Activated T-helper 1 cell treated with anti-CD3 and anti-CD28 coated beads, Interleukin-2, amount 50 U/mL, for 16 hours (primary cell): ENCODE results near the gene IZUMO4.

Experiments used
- DNase-seq, 2 donors: peaks; one replicate each; pipeline ENCODE4 v3.0.0-alpha.2; 2020; ENCODE audit warnings: low read depth in 1 of 2, low spot score in 1 of 2

The IZUMO4 gene

DNA sequence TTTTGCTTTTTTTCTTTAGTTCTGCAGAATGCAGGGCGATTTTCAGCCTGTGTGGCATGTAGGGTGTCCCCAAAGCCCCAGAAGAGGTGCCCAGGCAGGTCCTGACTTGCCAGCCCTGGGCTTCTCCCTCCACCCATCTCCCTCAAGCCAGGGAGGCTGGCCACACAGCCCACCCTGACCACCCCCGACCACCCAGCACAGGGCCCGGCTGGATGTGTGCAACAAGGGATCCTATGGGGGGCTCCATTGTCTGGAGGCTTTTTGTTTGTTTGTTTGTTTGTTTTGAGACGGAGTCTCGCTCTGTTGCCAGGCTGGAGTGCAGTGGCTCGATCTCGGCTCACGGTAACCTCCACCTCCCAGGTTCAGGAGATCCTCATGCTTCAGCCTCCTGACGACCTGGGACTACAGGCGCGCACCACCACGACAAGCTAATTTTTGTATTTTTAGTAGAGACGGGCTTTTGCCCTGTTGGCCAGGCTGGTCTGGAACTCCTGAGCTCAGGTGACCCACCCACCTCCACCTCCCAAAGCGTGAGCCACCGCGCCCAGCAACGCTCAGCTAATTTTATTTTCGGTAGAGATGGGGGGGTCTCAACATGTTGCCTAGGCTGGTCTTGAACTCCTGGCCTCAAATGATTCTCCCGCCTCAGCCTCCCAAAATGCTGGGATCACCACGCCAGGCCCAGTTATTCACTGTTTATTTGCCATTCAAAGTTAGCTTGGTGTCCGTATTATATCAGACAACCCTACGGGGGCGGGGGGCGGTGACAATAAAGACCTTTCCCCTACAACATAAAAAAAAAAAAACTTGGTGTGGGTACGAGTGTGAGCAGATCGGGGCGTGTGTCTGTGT, 37.9 kb upstream of the IZUMO4 start:
- DNase-seq, result no peak

DNA sequence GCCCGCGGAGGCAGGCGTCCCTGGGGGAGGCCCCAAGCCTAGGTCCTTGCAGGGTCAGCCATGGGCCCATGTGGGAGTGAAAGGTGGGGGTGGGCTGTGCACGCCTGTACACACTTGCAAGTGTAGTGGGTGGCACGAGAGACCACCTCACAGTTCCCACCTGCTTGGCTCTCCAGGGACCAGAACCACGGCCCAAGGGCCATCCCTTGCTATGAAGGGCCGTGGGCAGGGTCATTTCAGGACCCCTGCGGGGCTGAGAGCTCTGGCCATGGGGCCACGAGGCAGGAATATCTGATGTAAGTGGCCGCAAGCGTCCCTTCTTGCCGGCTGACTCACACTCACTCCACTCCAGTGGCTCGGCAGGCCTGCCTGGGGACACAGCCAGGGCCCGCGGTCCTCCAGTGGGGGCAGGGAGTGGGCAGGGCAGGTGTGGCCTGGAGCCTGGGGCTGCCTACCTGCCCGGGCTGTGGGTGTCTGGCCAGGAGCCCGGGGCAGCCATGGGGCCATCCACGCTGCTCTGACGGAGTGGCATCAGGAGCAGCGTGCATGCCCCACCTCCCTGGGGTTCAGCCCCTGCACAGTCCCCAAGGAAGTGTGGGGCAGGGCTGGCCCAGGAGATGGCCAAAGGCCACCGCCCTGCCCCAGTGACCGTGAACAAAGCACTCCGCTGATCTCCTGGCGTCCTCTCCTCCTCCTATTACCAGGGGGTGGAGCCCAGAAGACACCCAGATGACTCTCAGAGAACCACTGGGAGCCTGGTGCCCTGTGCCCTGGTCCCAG, 37.1 kb upstream of the IZUMO4 start:
- DNase-seq, result no peak

DNA sequence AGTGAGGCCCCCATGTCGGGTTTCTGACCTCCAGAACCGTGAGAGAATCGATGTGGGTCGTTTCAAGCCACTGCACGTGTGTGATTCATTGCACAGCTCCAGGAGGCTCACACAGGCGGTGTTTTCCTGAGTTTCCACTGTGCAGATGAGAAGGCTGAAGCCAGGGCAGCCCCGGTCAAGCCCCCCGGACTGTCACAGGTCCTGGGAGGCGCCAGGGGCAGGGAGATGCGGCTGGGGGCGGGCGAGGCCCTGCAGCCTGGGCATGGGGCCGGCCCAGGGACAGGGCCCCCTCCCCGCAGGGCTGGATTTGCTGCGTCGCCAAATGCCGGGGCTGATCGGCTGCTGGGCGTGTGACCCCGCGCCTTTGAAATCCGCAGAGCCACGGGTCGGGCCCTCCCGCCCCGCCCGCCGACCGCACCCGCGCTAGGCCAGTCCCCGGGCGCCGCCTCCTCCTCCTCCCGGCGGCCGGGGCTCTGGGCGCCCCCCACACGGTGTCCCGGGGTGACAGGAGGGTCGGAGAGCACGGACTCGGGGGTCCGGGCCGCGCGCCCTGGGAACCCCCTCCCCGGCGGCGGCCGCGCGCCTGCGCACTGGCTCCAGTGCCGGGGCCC, 35.7 kb upstream of the IZUMO4 start:
- DNase-seq, result peak in 1 of 2 donors; percentile 28

DNA sequence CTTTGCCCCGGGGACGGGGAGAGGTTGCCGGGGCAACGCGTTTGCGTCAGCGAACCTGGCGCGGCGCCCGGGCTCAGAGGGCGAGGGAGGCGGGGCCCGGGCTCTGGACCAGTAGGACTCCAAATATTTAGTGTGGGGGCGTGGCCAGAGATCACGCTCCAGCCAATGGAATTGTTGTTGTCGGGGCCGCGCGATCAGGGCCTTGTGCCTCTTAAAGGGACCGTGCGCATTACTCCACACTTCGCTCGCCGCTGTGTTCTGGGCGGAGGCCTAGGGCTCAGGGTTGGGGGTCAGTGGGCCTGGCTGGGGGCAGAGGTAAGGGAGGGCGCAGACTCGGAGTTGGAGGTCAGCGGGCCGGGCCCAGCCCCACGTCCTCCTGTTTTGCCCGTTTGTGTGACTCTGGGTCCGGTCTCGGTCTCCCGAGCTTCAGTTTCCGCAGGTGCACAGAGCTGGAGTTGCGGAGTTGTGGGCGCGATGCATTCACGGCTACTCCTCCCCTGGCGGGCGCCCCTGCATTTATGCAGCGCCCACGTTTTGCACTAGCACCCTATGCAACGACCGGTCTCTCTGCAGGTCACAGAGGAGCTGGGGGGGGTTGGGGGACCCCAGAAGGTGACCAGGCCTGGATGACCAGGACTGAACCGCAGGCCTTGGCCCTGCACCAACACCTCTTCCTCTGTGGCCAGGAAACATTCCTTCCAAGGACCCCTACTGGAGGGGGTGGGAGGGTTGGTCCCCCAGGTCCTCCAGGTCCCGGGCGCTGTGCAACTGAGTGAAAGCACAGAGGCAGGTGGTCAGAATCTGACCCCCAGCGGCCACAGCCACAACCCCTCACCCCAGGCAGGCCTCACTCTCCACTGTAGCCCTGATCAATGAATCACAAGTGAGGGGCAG, 35.0 kb upstream of the IZUMO4 start:
- peak; percentile 99 to 100 for DNase-seq

GRCh38 chr19:2062389-2062729, 34.4 kb upstream of the IZUMO4 start:
- no peak for DNase-seq

- no peak for DNase-seq
Observed at GRCh38 chr19:2062770-2063169, 33.9 kb upstream of the IZUMO4 start.

DNA sequence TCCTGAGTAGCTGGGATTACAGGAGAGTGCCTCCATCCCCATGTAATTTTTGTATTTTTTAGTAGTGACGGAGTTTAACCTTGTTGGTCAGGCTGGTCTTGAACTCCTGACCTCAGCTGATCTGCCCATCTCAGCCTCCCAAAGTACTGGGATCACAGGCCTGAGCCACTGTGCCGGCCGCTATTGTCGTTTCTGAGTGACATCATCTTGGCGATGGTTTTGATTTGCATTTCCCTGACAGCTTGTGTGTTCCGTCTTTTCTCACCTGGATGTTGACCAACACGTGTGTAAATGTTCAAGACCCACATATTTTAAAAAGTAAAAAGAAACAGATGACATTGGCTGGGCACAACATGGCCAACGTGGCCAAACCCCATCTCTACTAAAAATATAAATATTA, 32.9 kb upstream of the IZUMO4 start:
- no peak for DNase-seq

- no peak for DNase-seq
Observed at GRCh38 chr19:2064395-2064787, 32.3 kb upstream of the IZUMO4 start.

DNA sequence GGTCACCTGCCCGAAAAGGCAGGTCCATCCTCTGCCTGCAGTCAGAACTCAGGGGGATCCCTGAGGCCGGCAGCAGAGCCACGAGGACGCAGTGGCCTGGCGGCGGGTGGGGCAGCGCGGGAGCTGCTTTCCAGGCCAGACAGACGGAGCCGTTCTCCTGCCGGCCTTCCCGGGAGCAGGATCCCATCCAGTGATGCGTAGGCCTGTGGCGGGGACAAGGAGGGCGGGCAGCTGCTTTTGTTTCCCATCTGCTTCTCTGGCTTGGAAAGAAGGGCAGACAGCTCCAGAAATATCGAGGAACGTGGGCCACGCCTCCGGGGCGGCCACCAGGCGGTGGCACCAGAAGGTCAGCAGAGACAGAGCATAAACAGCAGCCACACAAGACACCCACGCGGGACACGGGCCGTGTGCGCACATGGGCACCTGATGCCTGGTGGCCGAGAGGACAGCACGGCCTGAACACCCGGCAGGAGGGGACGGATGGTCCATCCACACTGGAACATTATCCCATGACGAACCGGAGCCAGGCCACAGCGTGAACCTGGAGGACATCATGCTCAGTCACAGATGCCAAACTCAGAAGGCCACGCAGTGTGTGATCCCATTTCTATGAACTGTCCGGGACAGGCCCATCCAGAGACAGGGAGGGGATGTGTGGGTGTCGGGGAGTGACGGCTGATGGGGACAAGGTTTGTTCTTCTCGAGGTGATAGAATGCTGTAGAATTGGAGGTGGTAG, 31.8 kb upstream of the IZUMO4 start:
- no peak for DNase-seq

DNA sequence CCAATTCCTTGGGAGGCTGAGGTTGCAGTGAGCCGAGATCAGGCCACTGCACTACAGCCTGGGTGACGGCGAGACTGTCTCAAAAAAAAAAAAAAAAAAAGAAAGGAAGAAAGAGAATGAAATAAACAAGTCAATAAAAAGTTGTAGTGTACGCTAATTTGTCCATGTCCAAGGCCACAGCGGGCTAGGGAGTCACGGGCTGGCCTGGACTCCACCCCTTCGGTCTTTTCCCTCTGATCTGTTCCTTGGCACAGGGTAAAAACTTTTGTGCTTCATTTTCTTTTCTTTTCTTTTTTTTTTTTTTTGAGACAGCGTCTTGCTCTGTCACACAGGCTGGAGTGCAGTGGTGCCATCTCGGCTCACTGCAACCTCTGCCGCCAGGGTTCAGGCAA, 26.3 kb upstream of the IZUMO4 start:
- DNase-seq, result no peak

GRCh38 chr19:2070986-2071673, 25.6 kb upstream of the IZUMO4 start:
- no peak for DNase-seq

DNA sequence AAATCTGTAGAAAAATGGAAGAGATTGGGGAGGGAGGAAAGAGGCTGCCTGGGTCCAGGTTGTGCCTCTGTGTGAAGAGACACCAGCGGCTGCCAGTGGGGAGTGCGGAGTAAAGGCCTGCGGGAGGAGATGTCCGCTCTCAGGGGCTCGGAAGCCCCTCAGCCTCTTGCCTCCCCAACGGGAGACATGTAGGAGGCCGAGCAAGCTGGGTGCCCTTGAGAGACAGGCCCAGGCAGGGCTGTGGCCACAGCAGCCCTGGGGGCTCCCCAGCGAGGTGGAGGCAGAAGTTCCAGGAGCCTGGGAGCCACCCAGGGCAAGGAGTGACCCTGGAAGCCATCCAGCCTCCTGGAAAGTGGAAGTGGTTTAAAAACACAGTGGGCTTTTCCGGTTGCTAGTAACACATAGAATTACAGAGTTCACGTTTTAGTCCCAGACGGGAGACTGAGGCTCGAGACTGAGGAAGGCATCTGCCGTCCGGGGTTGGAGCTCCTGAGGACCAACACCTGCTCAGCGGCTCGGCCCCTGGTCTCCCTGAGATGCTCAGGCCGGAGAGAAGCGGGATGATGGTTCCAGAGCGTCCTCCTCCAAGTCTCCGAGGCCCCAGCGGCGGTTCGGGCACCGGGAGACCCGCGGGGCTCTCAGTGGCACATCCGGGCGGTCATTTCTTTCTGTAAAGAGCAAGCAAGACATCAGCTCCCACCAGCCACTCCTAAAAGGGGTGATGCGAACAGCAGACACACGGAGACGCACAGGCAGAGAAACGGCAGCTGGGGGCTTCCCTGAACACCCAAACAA, 23.8 kb upstream of the IZUMO4 start:
- DNase-seq, result no peak

DNA sequence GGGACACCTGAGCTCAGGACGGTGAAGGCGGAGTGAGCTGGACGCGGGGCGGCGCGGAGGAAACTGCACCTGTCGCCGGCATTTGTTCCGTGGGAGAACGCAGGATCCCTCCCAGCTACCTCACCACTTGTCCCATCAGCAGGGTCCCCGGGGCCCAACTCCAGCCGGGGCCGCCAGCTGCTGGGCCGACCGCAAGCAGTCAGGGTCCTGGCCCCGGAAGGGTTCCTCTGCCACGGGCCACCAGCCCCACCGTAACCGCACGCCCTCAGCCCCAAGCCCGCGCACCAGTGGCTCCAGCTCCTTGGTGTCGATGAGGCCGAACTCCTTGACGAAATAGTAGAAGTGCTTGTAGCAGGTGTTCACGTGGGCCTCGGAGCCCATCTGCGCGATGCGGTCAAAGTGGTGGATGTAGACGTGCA, 20.2 kb upstream of the IZUMO4 start:
- DNase-seq, result no peak

DNA sequence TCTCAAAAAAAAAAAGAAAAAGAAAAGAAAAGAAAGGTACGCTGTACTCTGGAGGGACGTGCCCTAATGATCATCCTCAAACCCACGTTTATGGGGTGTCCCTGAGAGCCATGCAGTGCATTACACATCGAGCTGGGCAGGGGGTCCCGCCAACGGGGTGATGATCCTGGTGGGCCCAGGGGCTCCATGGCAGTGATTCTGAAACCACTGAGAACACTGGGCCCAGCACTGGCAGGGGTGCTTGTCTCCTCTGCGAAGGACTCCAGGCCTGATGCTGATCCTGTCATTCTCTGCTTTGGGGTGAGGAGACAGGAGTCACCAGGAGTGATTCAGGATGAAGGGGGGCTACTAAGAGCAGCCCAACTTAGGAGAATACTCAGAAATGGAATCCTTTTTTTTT, 19.3 kb upstream of the IZUMO4 start:
- no peak for DNase-seq

GRCh38 chr19:2077833-2078619, 18.7 kb upstream of the IZUMO4 start:
- DNase-seq, result no peak

DNA sequence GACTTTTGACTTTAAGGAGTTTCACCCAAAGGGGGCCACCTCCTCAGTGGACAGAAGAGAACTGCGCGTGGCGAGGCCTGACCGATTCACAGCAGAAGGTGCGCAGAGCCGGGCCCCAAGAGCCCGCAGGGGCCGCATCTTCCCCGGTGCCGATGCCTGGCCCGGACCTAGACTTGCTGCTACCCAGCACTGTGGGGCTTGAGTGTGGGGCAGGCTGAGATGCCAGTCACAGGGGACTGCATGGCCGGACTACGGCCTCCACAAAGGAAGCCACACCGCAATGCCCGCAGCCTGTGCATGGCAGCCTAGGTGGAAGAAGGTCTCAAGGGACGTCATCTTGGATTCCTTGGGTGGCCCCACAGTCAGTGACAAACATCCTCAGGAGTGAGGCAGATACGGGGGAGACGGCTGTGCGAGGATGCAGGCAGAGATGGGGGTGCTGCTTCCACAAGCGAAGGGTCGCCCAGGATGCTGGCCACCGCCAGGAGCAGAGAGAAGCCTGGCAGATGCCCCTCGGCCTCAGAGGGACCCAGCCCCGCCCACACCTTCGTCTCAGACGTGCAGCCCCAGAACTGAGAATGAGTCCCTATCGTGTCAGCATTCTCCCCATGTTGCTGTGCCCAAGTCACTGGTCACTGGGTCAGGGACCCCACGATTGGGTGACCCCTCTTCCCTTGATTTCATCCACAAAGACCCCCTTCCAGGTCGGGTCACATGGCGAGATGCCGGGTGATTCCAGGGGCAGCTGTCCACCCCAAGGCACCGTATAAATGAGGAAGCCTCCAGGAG, 17.4 kb upstream of the IZUMO4 start:
- DNase-seq, result no peak

- DNase-seq, result no peak
Observed at GRCh38 chr19:2079865-2080301, 16.8 kb upstream of the IZUMO4 start.
